ENCODE results near the gene SYNPR.

The SYNPR gene

GRCh38 chr3:63413523-63413922 lies 135.4 kb downstream of the SYNPR start:
- DNase-seq (ENCODE audit: low read depth), result no peak
- TF ChIP-seq, protein P1, sequence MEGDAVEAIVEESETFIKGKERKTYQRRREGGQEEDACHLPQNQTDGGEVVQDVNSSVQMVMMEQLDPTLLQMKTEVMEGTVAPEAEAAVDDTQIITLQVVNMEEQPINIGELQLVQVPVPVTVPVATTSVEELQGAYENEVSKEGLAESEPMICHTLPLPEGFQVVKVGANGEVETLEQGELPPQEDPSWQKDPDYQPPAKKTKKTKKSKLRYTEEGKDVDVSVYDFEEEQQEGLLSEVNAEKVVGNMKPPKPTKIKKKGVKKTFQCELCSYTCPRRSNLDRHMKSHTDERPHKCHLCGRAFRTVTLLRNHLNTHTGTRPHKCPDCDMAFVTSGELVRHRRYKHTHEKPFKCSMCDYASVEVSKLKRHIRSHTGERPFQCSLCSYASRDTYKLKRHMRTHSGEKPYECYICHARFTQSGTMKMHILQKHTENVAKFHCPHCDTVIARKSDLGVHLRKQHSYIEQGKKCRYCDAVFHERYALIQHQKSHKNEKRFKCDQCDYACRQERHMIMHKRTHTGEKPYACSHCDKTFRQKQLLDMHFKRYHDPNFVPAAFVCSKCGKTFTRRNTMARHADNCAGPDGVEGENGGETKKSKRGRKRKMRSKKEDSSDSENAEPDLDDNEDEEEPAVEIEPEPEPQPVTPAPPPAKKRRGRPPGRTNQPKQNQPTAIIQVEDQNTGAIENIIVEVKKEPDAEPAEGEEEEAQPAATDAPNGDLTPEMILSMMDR (IDR thresholded peaks at IDR 0.05; ENCODE audit: low read depth, low read length, missing control alignments), result no peak
- H3K4me3 ChIP-seq (ENCODE audit: low read depth, low read length), result no peak overlapping the region

DNA sequence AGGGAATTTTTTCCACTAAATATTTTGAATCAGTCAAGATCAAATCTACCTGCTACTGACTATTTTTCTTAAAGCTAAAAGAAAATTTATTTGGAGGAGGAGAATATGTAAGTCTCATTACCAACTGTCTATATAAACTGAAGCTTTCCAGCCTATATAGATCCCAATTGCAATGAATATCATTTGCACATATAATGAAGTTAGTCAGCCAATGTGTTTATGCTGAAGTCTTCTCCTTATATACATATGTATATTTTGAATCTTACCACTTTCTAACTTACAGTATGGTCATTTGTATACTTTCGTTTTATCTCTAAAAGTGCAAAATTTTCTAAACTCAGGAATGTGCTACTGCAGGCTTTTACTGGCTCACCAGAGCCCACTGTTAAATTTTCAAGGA lies 136.5 kb downstream of the SYNPR start:
- TF ChIP-seq, protein P1 (IDR thresholded peaks at IDR 0.05; ENCODE audit: low read depth, low read length, missing control alignments), result no peak
- DNase-seq (ENCODE audit: low read depth), result no peak
- no peak overlapping the region for H3K4me3 ChIP-seq (ENCODE audit: low read depth, low read length)

GRCh38 chr3:63429905-63430304 lies 151.8 kb downstream of the SYNPR start:
- TF ChIP-seq, protein P1 (IDR thresholded peaks at IDR 0.05; ENCODE audit: low read depth, low read length, missing control alignments), result no peak
- H3K4me3 ChIP-seq (ENCODE audit: low read depth, low read length), result no peak overlapping the region
- DNase-seq (ENCODE audit: low read depth), result no peak

- TF ChIP-seq, protein P1 (IDR thresholded peaks at IDR 0.05; ENCODE audit: low read depth, low read length, missing control alignments), result no peak
- no peak for DNase-seq (ENCODE audit: low read depth)
Observed at GRCh38 chr3:63430875-63431274, 152.8 kb downstream of the SYNPR start.

DNA sequence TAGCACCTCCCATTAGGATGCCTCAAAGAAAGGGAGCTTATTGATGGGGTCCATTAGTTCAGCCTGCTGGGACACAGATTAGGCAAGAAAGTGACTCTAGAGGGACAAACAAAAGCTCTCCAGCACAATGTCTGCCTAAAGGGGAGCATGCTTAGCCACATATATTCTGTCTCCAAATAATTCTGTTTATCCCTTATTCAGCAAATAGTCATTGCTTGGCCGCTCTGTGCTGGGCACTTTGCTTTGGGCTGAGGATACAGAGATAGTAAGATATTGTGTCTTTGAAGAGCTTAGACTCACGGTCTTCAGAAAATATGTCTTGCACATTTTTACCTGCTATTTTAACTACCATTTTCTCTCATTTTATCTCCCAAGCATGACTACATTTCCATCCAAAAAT lies 159.8 kb downstream of the SYNPR start:
- no peak overlapping the region for H3K4me3 ChIP-seq (ENCODE audit: low read depth, low read length)
- no peak for DNase-seq (ENCODE audit: low read depth)
- TF ChIP-seq, protein P1 (IDR thresholded peaks at IDR 0.05; ENCODE audit: low read depth, low read length, missing control alignments), result no peak

More at GRCh38 chr3:63430875-63431274, 152.8 kb downstream of the SYNPR start:
- no peak overlapping the region for H3K4me3 ChIP-seq (ENCODE audit: low read depth, low read length)

- TF ChIP-seq, protein P1 (IDR thresholded peaks at IDR 0.05; ENCODE audit: low read depth, low read length, missing control alignments), result no peak
- no peak overlapping the region for H3K4me3 ChIP-seq (ENCODE audit: low read depth, low read length)
- no peak for DNase-seq (ENCODE audit: low read depth)
Observed at GRCh38 chr3:63438826-63439371, 160.8 kb downstream of the SYNPR start.

DNA sequence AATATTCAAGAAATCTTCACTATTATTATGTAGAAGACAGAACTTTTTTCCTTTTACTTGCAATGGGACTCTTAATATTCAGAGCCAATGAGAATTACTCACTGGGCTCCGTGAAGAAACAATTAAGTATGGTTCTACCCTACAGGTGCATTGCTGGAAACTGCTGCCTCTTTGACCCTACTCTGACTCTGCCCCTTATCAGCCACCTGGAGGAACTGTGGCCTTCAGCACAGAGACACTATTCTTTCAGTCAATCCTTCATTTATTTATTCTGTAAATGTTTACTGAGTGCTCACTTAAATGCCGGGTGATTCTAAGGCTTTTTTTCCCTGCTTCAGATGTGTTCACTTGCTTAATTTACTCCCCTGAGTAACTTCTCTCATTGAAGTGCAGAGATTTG lies 163.2 kb downstream of the SYNPR start:
- TF ChIP-seq, protein P1 (IDR thresholded peaks at IDR 0.05; ENCODE audit: low read depth, low read length, missing control alignments), result no peak
- no peak overlapping the region for H3K4me3 ChIP-seq (ENCODE audit: low read depth, low read length)
- no peak for DNase-seq (ENCODE audit: low read depth)
